Measurements from ENCODE around the gene SLC16A9.

The SLC16A9 gene

DNA sequence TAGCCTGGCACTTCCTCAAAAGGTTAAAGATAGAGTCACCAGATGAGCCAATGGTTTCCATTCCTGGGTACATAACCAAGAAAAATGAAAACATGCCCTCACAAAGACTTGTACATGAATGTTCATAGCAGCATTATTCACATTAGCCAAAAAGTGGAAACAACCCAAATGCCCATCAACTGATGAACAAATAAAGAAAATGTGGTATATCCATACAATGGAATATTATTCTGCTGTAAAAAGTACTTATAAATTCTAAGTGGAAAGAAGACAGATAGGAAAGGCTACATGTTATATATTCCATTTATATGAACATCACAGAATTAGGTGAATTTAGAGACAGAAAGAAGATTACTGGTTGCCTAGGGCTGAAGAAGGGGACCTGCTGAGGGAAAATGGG lies 10.7 kb upstream of the SLC16A9 start:
- FAIRE-seq, result no peak
- no peak for DNase-seq (ENCODE audit: low spot score)

DNA sequence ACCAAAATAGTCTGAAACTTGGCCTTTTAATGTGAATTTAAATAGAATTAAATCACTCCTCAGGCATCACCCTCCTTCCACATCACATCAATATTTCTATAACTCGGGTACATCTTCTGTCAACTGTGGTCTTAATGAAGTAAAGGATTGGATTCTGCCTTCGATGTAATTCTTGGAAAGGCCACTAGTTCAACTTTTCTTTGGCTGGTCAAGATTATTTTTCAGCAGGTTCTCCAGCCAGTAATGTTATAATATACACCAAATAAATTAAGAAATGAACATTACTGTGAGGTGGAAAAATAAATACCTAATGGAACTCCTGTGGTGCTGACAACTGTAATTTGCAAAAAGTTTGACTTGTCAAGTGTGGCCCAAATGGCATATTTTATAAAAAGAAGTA lies 9.7 kb upstream of the SLC16A9 start:
- no peak for FAIRE-seq
- no peak for DNase-seq (ENCODE audit: low spot score)

DNA sequence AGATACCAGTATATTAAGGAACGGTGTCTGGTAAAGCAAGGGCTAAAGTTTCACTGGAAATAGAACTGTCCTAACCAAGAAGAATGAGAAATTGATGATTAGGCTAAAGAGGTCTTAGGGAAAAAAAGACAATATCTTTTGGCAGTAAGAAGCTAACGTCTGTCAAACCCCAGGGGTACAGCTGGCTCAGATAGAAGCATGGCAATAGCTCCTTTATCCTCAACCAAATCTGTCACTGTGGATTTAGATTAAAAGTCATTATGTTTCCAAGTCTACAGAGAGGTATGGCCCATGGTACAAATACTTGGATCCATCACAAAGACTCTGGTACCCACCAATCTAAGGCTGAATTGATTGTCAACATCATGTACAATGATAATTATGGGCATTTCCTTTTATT lies 8.6 kb upstream of the SLC16A9 start:
- FAIRE-seq, result no peak
- DNase-seq (ENCODE audit: low spot score), result no peak

DNA sequence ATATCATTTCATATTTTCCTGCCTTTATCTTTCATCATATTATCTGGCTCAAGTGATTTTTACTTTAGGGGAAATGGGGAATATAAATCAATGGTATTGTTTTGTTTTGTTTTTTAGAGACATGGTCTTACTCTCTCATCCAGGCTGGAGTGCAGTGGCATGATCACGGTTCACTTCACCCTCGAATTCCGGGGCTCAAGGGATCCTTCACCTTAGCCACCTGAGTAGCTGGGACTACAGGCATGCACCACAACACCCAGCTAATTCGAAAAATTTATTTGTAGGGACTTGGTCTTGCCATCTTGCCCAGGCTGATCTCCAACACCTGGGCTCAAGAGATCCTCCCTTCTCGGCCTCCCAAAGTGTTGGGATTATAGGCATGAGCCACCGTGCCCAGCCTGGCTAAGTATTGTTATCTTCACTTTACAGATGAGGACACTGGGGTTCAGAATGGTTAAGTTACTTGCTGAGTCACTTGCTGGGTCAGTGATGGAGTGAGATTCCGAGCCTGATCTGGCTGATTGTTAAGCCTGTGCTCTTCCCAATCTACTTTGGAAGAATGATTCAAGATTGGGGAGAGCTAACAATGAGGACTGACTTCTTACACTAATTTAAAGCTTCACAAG lies 3.7 kb upstream of the SLC16A9 start:
- no peak for FAIRE-seq

DNA sequence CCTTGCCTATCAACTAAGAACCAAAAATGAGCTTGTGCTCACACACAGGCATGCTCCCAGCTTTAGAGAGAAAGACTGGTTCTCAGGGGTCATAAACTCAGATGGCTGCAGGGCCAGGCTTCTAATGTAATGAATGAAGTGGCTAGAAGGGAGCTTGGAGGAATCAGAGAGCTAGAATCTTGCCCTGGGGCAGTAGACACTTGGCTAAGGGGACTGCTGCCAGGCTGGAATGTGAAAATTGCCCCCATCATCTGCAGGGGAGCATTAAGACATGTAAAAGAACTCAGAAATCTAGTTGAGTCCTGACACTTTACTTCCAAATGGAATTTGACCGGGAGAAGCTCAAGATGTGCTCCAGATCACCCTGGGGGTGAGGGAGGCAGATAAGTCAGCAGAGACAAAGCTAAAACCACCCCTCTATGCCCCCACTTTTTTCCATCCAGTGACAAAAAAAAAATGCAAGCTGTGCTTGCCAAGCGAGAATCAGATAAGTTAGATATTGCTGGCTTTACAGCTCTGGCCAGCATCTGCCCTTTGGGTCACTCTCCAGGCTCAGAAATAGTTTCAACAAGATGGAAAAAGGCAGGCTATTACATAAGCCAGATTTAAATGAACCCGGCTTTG lies 2.3 kb upstream of the SLC16A9 start:
- no peak for DNase-seq (ENCODE audit: low spot score)
- no peak for FAIRE-seq

More for the DNA sequence above, 3.7 kb upstream of the SLC16A9 start:
- DNase-seq (ENCODE audit: low spot score), result no peak

DNA sequence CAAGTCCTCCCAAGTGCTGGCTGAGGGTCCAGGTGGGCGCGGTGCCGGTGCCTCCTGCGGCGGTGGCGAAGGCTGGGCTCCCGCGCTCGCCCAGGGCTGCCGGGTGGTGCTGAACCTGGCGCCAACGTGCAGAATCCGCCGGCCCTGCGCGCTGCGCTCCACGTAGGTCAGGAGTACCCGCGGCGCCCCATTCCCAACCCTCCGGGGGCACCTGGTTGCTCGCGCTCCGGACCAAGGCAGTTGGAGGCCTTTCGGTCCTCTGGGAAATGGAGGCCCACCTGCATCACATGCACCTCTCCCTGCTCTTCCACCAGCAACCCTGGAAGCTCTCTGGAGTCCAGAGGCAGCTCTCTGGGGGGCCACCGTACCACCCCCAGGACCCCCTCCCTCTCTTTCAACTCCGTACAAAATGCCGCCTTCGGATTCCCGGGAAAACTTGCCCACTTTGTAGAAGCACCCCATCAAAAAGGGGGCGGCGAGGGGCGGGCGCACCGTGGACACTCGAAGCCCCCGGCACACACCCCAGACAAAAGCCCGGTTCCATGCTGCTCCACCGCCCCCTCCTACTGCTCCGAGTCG lies 745 bp downstream of the SLC16A9 start:
- no peak for DNase-seq (ENCODE audit: low spot score)
- no peak for FAIRE-seq

DNA sequence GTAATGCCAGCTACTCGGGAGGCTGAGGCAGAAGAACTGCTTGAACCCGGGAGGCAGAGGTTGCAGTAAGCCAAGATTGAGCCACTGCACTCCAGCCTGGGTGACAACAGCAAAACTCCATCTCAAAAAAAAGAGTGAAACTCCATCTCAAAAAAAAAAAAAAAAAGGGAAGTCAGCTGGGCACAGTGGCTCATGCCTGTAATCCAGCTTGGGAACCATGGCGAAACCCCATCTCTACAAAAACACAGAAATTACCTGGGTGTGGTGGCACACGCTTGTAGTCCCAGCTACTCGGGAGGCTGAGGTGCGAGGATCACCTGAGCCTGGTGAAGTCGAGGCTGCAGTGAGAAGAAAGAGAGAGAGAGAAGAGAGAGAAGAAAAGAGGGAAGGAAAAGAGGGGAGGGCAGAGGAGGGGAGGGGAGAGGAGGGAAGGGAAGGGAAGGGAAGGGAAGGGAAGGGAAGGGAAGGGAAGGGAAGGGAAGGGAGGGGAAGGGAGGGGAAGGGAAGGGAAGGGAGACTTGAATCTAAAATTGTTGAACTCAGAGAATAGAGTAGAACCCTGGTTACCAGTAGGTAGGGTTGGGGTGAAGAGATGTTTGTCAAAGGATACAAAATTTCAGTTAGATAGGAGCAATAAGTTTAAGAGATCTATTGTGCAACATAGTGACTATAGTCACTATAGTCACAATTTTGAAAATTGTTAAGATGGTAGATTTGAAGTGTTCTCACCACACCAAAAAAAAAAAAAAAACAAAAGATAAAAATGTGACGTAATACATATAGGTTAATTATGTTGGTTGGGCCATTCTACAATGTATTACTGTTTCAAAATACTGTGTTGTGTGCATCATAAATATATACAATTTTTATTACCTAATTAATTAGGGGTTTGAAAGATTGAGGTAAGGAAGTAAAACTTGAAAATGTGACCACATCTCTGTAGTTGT lies 2.5 kb downstream of the SLC16A9 start:
- DNase-seq (ENCODE audit: low spot score) (no peak), FAIRE-seq (no peak)

DNA sequence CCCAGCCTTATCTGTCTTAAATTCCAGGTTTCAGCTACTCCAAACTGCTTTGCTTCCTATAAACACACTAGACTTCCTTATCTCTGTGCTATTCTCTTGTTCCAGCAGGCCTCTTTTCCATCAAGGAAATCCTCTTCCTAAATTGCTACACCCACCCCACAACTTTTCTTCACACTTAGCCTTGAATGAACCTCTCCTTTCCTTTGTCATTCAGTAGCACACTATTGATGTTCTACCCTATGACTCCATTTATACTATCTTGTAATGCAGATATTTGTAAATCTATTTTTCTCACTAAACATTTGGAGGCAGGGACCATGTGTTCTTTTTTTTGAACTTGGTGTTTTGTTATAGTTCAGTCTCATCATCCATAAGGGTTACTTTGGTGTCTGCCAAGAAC lies 3.7 kb downstream of the SLC16A9 start:
- FAIRE-seq (no peak), DNase-seq (ENCODE audit: low spot score) (no peak)

DNA sequence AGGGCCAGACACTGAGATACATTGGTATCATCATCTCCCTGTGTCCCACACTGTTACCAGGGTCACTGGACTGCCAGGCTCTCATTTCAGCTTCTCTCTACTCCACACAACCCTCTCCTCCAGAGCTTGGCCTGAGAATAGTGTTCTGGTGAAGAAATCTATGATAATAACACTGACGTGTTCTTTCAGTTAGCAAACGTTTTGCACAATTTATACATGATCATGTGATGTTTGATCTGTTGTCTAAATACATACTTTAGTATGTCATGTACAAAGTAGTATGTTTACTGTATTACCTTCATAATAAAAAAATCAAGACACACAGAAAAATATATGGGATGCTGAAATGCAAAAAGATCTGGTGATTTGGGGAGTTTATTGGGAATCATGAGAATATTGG lies 5.0 kb downstream of the SLC16A9 start:
- FAIRE-seq (no peak), DNase-seq (ENCODE audit: low spot score) (no peak)

DNA sequence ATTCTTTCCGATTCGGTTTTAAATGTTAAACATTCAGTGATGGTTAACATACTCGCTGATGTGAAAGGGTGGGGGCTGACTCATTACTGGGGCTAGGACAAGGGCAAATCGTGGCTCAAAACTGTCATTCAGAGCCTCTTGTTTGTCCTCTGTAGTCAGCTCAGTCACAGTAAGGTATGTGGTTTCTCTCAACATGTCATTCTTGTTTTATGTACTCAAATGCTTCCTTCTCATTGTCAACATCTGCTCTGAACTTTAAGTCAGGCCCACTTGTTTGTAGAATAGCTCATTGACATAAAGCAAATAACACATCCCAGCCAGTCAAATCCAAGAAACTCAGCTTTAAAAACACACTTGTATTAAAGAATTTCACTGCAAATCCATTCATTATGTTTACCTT lies 7.3 kb downstream of the SLC16A9 start:
- FAIRE-seq (no peak), DNase-seq (ENCODE audit: low spot score) (no peak)

DNA sequence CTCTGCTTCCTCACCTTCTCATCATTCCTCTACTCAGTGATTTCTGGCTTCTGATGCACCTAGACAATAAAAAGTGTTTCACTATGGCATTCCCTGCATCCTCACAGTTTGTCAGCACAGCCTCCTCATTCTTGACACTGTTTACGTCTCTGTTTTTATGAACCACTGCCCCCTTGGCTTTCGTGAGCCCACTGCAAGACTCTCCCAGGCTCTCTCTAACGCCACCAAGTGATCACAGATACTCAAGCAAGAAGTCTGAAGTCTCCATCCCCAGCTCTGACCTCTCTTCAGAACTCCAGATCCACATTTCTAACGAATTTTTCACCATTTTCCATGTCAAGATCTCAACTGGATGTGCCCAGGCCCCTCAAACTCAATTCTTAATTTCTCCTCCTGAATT lies 8.9 kb downstream of the SLC16A9 start:
- FAIRE-seq (no peak), DNase-seq (ENCODE audit: low spot score) (no peak)

DNA sequence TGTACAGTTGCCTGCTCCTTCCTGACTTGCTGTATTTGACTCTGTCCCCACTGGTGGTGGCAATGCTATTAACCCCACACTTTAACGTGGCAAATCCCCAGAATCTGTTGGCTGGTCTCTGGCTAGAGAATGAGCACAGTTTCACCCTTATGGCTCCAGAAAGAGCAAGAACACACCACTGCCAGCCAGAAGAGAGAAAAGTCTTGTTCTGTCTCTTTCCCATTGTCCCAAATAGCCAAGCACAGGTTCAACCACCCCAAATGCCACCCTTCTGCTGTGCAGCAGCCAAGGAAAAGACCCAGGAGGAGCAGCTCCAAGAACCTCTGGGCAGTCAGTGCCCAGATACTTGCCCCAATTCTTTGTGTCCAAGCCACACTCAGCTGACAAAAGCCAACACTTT lies 11.3 kb downstream of the SLC16A9 start:
- DNase-seq (ENCODE audit: low spot score) (no peak), FAIRE-seq (no peak)

DNA sequence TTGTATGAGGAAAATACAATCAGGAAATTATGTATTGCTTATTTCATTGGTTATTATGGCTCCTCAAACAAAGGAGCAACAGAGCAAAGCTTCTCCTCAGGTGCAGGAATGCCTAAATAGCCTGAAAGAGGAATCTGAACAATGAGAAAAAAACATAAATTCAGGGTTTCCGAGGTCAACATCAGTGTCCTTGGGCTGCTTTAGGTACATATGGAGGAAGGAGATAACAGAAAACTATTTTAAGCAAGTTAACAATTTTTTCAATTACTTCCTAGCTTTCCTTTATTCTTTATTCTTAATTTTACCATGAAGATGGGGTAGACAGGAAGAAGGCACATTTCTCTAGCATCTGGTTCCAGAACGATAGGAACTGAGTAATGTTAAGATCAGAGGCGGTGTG lies 14.0 kb downstream of the SLC16A9 start:
- DNase-seq (ENCODE audit: low spot score) (no peak), FAIRE-seq (no peak)

DNA sequence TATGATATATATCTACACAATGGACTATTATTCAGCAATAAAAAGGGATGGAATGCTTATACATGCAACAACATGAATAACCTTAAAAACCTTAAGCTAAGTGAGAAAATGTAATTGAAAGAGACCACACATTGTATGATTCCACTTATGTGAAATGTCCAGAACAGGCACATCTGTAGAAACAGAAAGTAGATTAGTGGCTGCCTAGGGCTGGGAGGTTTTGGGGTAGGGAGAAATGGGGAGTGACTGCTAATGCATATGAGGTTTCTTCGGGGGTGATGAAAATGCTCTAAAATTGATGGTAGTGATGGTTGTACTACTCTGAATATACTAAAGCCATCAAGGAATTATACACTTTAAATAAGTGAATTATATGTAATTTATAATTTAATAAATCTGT lies 14.7 kb downstream of the SLC16A9 start:
- no peak for DNase-seq (ENCODE audit: low spot score)
- FAIRE-seq, result no peak

DNA sequence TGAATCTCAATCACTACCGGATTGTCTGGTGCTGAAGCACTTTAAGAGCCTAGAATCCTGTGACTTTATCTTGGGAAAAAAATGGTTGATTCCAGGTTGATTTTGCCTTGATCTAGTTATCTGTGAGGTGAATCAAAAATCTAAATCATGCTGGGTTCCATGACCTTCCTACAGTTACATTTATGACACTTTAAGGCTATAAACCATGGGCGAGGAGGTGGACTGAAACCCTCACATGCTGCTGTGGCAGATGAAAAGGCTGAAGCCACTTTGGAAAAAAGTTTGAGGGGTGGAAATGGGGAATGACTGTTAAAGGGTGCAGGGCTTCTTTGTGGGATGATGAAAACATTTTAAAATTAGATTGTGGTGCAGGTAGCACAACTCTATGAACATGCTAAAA lies 17.5 kb downstream of the SLC16A9 start:
- DNase-seq (ENCODE audit: low spot score) (no peak), FAIRE-seq (no peak)

DNA sequence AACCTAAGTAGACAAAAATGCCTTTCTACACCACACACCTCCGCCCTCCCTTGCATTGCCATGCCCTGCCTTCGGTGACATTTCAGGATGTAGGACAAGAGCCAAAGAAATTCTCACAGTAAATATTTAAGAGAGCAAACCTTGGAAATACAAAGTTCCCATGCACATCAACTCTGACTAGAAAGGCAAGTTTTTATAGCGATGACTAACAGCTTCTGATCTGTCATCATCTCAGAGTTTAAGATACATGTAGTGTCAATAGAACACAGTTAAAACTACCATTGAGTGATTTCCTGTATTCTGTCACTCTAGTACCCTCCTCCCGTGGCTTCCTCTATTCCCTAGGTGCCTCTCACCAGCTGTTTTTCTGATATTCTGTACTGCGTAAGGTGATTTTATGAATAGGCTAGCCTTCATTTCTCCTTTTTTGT lies 20.7 kb downstream of the SLC16A9 start:
- FAIRE-seq (no peak), DNase-seq (ENCODE audit: low spot score) (no peak)

DNA sequence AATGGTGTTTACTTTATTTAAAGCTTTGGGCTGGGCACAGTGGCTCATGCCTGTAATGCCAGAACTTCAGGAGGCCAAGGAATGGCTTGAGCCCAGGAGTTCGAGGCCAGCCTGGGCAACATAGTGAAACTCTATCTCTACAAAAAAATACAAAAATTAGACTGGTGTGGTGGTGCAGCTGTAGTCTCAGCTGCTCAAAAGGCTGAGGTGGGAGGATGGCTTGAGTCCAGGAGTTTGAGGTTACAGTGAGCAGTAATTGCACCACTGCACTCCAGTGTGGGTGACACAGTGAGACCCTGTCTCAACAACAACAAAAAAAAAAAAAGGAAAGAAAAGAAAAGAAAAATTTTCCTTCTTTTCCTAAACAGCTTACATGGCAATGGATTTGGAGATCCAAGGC lies 22.0 kb downstream of the SLC16A9 start:
- DNase-seq (ENCODE audit: low spot score) (no peak), FAIRE-seq (no peak)

DNA sequence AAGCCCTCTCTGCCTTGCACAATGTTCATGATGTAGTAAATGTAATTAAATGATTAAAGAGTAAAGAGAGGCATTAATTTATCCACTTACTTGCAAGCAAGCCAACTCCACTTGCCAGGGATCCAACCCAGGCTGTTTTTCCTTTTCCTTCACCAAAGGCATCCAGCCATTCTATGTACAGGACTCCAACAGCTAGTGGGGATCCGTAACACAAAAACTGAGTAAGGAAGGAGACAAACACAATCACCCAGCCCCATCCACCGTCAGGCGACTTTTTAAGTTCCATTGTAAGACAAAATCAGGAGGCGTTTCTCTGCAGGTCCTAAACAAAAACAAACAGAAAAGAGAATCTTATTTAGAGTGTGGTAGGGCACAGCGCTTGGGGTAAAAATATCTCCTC lies 25.6 kb downstream of the SLC16A9 start:
- DNase-seq (ENCODE audit: low spot score) (no peak), FAIRE-seq (no peak)

DNA sequence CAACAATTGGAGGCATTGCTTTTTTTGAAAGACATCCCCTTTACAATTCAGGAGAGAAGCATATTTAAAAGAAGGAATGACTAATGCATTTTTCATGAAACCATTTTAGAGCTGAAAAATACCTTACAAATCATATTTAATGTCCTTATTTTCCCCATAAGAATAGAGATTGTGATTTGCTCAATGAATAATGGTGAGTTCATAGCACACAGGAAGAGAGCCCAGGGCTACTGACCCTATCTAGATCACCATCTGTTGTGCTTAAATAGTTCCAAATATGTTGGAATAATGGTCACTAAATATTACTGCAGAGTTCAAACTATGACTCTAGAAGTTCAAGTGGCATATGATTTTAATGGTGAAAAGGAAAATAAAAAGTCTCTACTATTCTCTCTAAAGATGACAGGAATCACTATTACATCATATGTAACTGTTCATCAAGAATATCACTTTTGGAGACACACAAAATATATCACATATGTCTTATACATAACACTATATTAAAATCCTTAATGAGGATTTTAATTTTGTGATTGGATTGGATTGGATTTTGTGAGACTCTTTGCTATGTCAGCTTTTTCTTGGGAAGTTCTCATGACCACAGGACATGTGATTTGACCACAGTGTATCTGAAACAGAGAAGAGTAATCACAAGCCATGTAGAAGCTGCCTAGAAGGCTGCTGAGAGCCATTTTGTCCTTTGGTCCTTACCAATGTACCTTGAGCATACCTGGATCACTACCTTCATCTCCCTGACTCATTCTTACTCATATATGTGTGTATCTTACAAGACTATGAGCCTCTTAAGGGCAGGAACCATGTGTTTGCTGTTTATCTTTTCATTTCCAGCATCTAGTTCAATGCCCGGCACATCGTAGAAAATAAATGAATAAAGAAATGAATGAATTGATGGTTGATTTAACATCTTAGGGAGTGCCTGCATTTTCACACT lies 26.4 kb downstream of the SLC16A9 start:
- DNase-seq (ENCODE audit: low spot score) (no peak), FAIRE-seq (no peak)

DNA sequence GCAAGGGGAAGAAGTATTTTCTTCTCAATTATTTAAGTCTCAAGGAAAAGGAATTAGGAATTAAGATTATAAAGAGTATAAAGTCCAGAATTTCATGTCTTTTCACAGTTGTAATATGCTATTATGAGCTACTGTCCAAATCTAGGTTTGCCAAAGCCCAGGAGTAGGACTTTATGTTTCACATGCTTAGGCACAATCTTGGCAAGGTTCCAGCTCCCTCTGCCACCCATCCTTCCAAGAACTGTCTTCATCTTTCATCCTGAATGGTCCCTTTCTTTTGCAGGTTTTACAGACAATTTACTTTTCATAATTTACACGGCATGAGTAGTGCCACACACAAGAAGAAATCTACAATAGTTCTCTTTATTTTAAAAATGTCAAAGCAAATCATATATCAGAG lies 29.5 kb downstream of the SLC16A9 start:
- FAIRE-seq (no peak), DNase-seq (ENCODE audit: low spot score) (no peak)

DNA sequence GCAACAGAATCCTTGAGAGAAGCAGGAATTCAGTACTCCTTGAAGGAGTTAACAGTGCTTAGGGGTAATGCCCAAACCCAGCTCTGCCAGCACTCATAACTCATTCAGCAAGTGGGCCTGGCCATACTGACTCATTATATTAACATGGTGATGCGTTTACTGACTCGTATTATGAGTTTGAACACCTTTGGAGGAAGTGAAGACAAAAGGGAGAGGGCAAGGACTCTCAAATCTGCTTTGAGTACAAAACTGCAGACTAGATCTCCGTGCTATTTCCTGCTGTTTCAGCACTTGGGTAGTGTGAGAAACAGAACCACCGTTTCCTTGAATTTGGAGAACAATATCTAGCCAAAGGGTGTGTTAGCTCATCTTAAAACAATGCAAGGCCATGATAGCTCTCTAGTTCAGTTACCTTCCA lies 30.8 kb downstream of the SLC16A9 start:
- no peak for DNase-seq (ENCODE audit: low spot score)
- no peak for FAIRE-seq

Measured in RCC 7860 (cell line).